ENCODE results near the gene SEMA7A. TPM values are rescaled to one million over a fixed set of nuclear protein-coding genes. Genes with fewer than 3 reads are reported as not detected.

Gene SEMA7A
- total and polyA plus RNA-seq, 4 donors, result 0.54 to 4.1 (median 2.0) TPM

DNA sequence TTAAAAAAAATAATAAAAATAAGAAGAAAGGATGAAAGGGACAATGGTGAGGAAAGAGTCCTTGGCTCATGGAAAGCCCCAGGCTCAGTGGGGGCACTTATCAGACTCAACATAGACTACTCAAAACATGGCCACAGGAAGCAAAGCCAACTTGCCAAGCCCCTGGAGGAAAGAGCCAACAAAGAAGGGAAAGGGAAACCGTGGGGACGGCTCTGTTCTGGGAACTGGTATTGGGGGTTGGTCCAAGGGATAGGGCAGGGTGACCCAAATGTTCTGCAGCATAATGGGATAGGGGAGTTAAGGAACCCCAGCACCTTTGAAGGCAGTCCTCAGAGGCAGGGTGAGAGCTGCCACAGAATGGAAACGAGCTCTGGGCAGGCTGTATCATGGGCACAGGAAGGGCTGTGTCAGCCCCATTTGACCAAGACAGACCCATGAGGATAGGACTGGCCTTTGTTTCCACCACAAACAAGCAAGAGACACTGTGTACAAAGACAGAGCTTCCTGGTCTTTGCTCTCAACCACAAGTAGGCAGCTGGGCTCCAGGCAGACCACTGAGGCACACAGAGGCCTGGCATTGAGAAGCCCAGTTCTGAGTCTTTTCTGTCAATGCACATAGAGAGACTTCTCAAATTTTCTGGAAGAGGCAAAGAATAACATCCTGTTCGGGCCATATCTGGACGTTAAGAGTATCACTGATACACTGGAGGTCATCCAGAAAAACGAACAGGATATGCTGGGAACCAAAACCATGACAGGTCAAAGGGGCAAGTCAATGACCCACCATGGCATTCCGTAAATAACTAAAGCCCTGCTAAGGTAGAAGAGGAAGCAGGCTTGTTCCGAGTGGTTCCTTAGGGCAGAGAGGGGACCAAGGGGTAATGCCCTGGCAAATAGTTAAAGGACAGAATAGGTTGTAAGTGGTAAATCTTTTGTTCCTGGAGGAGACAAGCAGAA, 10.6 kb upstream of the SEMA7A start:
- no peaks in the 10 kb centered on the region for H3K27me3 ChIP-seq (ENCODE audit: control insufficient read depth in 1 of 2, insufficient read depth in 2 of 2, low read length in 1 of 2)
- intact Hi-C loops (cut with DNase I), result no loop called here
- ATAC-seq (ENCODE audit: low FRiP score) (peak; percentile 30), DNase-seq (peak in 1 of 2 donors; percentile 13)
- H3K36me3 ChIP-seq (ENCODE audit: control insufficient read depth in 1 of 2, insufficient read depth in 2 of 2, low read length in 1 of 2), result peaks cover 0 to 9% of the 10 kb centered on the region in 2 donors
- H3K4me3 ChIP-seq (ENCODE audit: low read length in 2 of 2), result no peak overlapping the region
- no peaks in the 10 kb centered on the region for H3K9me3 ChIP-seq (ENCODE audit: control insufficient read depth, low read length)
- no peaks in the 10 kb centered on the region for H3K4me1 ChIP-seq (ENCODE audit: control insufficient read depth in 1 of 2, insufficient read depth in 2 of 2, low read length in 2 of 2)
- H3K27ac ChIP-seq (ENCODE audit: low read depth in 1 of 2, low read length in 2 of 2), result no peak overlapping the region
- WGBS, 2 donors, result 46 to 50% methylated on average over 8 of the region's 8 CpGs

DNA sequence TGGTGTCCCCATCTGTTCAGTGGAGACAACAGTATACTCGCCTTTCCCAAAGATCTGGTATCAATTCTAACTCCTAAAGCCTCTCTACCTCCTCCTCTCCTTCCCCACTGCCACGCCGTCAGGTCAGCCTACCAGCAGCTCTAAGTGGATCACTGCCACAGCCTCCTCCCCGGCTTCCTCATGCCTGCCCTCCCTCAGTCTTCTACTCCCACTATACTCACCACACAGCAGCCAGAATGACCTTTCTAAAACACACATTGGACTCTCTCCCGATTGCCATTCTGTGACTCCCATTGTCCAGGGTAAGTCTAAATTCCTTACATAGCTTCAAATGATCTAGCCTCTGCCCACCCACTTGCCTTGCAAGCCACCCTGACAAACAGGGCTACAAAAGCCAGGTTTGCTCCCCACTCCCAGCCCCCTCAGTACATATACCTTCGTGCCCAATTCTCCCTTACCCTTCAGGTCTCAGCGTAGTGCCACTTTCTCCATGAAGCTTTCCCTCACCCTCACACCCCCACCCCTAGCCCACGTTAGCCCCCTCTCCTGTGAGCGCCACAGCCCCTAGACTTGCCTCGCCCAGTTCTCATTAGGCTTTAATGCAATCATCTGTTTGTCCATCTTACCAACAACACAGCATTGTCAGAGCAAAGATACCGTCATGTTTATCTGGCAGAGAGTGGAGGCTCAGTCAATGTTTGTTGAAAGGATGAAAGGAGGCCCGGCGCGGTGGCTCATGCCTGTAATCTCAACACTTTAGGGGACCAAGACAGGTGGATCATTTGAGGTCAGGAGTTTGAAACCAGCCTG, 9.5 kb upstream of the SEMA7A start:
- Histone ChIP-seq H3K4me3 (ENCODE audit: low read length in 2 of 2) (no peak overlapping the region), H3K4me1 (ENCODE audit: control insufficient read depth in 1 of 2, insufficient read depth in 2 of 2, low read length in 2 of 2) (no peaks in the 10 kb centered on the region), H3K36me3 (ENCODE audit: control insufficient read depth in 1 of 2, insufficient read depth in 2 of 2, low read length in 1 of 2) (peaks cover 0 to 8% of the 10 kb centered on the region in 2 donors), H3K27me3 (ENCODE audit: control insufficient read depth in 1 of 2, insufficient read depth in 2 of 2, low read length in 1 of 2) (no peaks in the 10 kb centered on the region), H3K27ac (ENCODE audit: low read depth in 1 of 2, low read length in 2 of 2) (no peak overlapping the region), H3K9me3 (ENCODE audit: control insufficient read depth, low read length) (no peaks in the 10 kb centered on the region)
- intact Hi-C loops (cut with DNase I), result no loop called here
- DNase-seq, result peak; percentile 27 to 34
- WGBS, 2 donors, result 69 to 72% methylated on average over 14 of the region's 14 CpGs
- no peak for ATAC-seq (ENCODE audit: low FRiP score)

DNA sequence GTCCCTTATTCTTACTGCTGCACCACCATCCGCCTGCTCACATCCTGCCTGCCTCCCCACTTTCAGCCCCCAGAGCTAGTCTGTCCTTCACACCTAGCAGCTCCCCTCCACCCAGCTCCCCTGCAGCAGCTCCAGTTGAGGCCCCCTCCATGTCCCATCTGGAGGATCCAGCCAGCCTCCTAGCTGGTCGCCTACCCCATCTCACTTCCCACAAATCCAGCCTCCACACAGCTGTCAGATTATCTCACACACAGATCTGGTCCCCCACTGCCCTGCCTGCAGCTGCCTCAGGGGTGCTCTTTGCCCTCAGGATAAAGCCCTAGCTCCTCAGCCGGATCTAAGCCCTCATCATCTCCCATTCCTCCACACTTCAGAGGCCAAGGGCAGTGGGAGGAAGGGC, 8.8 kb upstream of the SEMA7A start:
- ATAC-seq (ENCODE audit: low FRiP score), result no peak
- intact Hi-C loops (cut with DNase I), result no loop called here
- no peak overlapping the region for H3K4me3 ChIP-seq (ENCODE audit: low read length in 2 of 2)
- WGBS, 2 donors, result 66 to 82% methylated on average over 3 of the region's 3 CpGs
- H3K9me3 ChIP-seq (ENCODE audit: control insufficient read depth, low read length), result no peaks in the 10 kb centered on the region
- H3K4me1 ChIP-seq (ENCODE audit: control insufficient read depth in 1 of 2, insufficient read depth in 2 of 2, low read length in 2 of 2), result no peaks in the 10 kb centered on the region
- H3K36me3 ChIP-seq (ENCODE audit: control insufficient read depth in 1 of 2, insufficient read depth in 2 of 2, low read length in 1 of 2), result peaks cover 0 to 8% of the 10 kb centered on the region in 2 donors
- no peak overlapping the region for H3K27ac ChIP-seq (ENCODE audit: low read depth in 1 of 2, low read length in 2 of 2)
- H3K27me3 ChIP-seq (ENCODE audit: control insufficient read depth in 1 of 2, insufficient read depth in 2 of 2, low read length in 1 of 2), result no peaks in the 10 kb centered on the region
- peak; percentile 22 to 39 for DNase-seq

DNA sequence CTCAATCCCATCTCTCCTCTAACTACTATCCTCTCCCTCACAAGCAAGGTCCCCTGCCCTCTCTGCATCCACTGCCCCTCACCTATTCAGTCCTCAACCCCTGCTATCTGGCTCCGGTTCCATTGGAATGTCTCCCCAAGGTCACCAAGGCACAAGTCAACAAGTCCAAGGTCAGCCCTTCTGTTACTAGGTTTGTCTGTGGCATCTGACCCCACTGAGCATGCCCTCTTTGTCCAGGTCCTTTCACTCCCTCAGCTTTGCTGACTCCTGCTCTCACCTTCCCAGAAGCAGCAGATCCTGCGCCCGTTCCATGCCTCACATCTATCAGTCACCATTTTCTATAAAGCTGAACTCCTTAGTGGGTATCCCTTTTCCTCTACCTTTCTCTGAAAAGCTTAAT, 8.3 kb upstream of the SEMA7A start:
- DNase-seq (peak in 1 of 2 donors; percentile 37), ATAC-seq (ENCODE audit: low FRiP score) (no peak)
- WGBS, 2 donors, result 76% methylated on average over 3 of the region's 3 CpGs
- Histone ChIP-seq H3K27ac (ENCODE audit: low read depth in 1 of 2, low read length in 2 of 2) (no peak overlapping the region), H3K4me3 (ENCODE audit: low read length in 2 of 2) (no peak overlapping the region), H3K36me3 (ENCODE audit: control insufficient read depth in 1 of 2, insufficient read depth in 2 of 2, low read length in 1 of 2) (peaks cover 0 to 7% of the 10 kb centered on the region in 2 donors), H3K9me3 (ENCODE audit: control insufficient read depth, low read length) (no peaks in the 10 kb centered on the region), H3K4me1 (ENCODE audit: control insufficient read depth in 1 of 2, insufficient read depth in 2 of 2, low read length in 2 of 2) (no peaks in the 10 kb centered on the region), H3K27me3 (ENCODE audit: control insufficient read depth in 1 of 2, insufficient read depth in 2 of 2, low read length in 1 of 2) (no peaks in the 10 kb centered on the region)
- intact Hi-C loops (cut with DNase I), result no loop called here

DNA sequence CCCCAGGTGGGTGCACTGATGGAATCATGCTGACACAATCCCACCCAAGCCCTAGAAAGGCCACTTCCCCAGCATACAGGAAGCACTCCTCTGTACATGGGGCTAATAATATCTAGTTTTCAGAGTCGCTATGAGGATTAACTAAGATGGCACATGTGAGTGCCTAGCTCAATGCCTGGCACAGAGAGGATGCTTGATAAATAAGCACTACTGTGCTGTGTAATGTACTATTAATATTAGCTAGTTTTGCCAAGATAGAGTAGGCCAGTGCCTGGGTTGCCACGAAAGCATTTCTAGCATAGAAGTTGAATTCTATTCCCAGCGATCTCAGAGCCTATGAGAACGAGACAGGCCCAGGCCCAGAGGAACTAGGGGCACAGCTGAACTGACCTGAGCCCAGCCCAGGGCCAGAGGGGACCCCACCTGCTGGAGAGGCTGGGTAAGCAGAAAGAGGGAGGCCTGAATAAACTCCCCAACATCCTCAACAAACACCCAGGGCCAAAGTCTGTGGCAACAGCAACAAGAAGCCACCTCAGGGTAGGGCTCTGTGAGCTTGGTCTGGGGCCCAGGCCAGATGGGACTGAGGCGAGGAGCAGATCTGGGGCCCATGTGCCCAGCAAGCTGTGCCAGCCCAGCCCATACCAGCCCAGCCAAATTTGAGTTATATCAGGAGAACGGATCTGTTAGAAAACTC, 7.6 kb upstream of the SEMA7A start:
- H3K27ac ChIP-seq (ENCODE audit: low read depth in 1 of 2, low read length in 2 of 2), result no peak overlapping the region
- 73 to 76% methylated on average over 6 of the region's 6 CpGs for WGBS, 2 donors

DNA sequence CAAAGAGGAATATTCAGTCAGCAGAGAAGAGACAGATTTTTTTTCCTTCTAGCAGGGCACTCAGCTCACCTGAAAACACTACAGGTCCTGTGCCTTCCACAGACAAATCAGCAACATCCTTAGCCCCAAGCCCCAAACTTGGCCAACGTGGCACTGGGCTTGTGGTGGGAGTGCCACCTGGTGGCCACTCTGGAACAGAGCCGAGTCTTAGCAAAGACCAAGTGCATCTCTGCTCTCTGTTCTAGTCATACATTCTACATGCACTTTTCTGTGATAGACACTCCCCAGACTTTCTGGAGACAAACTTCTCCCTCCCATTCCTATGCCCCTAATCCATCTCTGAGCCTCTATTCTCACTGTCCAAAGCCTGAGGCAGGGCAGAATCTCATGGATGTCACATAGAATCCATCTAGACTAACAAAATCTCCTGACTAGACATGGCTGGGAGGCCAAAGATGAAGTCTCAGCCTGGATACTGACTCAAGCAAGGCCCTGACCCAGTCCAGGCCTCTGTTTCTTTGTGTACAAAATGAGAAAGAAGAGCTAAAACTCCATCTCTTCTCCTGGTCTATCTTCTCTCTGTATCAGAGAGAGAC, 5.1 kb upstream of the SEMA7A start:
- DNase-seq (peak; percentile 80 to 86), ATAC-seq (ENCODE audit: low FRiP score) (peak; percentile 73)
- Histone ChIP-seq H3K4me1 (ENCODE audit: control insufficient read depth in 1 of 2, insufficient read depth in 2 of 2, low read length in 2 of 2) (no peaks in the 10 kb centered on the region), H3K27ac (ENCODE audit: low read depth in 1 of 2, low read length in 2 of 2) (no peak overlapping the region), H3K27me3 (ENCODE audit: control insufficient read depth in 1 of 2, insufficient read depth in 2 of 2, low read length in 1 of 2) (no peaks in the 10 kb centered on the region), H3K9me3 (ENCODE audit: control insufficient read depth, low read length) (no peaks in the 10 kb centered on the region), H3K4me3 (ENCODE audit: low read length in 2 of 2) (no peak overlapping the region), H3K36me3 (ENCODE audit: control insufficient read depth in 1 of 2, insufficient read depth in 2 of 2, low read length in 1 of 2) (no peaks in the 10 kb centered on the region)
- 0% methylated on average over 2 of the region's 2 CpGs for WGBS, 2 donors
- intact Hi-C loops (cut with DNase I), result loop anchor here in 1 of 2 donors (1.0 kb wide), 1 partner anchor 57 kb away; no protein-coding TSS in a partner anchor

More for the DNA sequence above, 7.6 kb upstream of the SEMA7A start:
- no peak overlapping the region for H3K4me3 ChIP-seq (ENCODE audit: low read length in 2 of 2)
- no peaks in the 10 kb centered on the region for H3K4me1 ChIP-seq (ENCODE audit: control insufficient read depth in 1 of 2, insufficient read depth in 2 of 2, low read length in 2 of 2)
- DNase-seq (peak; percentile 8 to 51), ATAC-seq (ENCODE audit: low FRiP score) (no peak)
- peaks cover 0 to 6% of the 10 kb centered on the region in 2 donors for H3K36me3 ChIP-seq (ENCODE audit: control insufficient read depth in 1 of 2, insufficient read depth in 2 of 2, low read length in 1 of 2)
- intact Hi-C loops (cut with DNase I), result no loop called here
- no peaks in the 10 kb centered on the region for H3K9me3 ChIP-seq (ENCODE audit: control insufficient read depth, low read length)
- no peaks in the 10 kb centered on the region for H3K27me3 ChIP-seq (ENCODE audit: control insufficient read depth in 1 of 2, insufficient read depth in 2 of 2, low read length in 1 of 2)

DNA sequence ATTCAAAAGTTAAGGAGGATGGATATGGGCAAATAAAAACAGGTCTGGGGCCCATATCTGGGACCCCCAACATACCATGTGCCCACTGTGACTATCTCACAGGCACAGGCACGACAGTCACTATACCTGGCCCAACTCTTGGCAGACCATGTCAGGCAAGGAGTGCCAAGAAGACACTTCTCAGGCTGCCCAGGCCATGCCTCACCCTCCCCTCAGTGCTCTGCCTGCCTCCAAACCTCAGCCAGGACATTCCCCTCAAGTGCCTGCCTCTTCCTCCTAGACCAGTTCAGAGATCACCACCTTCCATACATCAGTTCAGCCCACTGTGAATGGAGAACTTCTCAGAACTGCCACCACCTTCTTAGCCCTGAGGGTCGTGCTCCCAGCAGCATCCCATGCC, 4.4 kb upstream of the SEMA7A start:
- Histone ChIP-seq H3K36me3 (ENCODE audit: control insufficient read depth in 1 of 2, insufficient read depth in 2 of 2, low read length in 1 of 2) (no peaks in the 10 kb centered on the region), H3K4me3 (ENCODE audit: low read length in 2 of 2) (no peak overlapping the region), H3K27ac (ENCODE audit: low read depth in 1 of 2, low read length in 2 of 2) (no peak overlapping the region), H3K27me3 (ENCODE audit: control insufficient read depth in 1 of 2, insufficient read depth in 2 of 2, low read length in 1 of 2) (no peaks in the 10 kb centered on the region), H3K9me3 (ENCODE audit: control insufficient read depth, low read length) (no peaks in the 10 kb centered on the region), H3K4me1 (ENCODE audit: control insufficient read depth in 1 of 2, insufficient read depth in 2 of 2, low read length in 2 of 2) (no peaks in the 10 kb centered on the region)
- DNase-seq (peak in 1 of 2 donors; percentile 37), ATAC-seq (ENCODE audit: low FRiP score) (no peak)
- whole genome bisulfite sequencing, 2 donors, result 47 to 50% methylated on average over 2 of the region's 2 CpGs
- intact Hi-C loops (cut with DNase I), result loop anchor here in 1 of 2 donors (1.0 kb wide), 1 partner anchor 56 kb away; no protein-coding TSS in a partner anchor
